GM18507 (cell line): ENCODE results near the gene TMEM198.

Experiments
- DNase-seq: peaks from one replicate; pipeline ENCODE4 v3.0.0; 2011; ENCODE audit warnings: low read depth; ENCODE audit not compliant: insufficient read length; ENCODE audit errors: extremely low spot score
- FAIRE-seq: peaks from 2 replicates; lab custom pipeline; 2011; peaks lifted over from hg19 to GRCh38; lab: Jason Lieb, UNC

The TMEM198 gene

GRCh38 chr2:219572237-219573001, 28.6 kb downstream of the TMEM198 start, which contains the start of gene INHA:
TSS of gene INHA (plus strand) at chr2:219572310. CDS start at chr2:219572375, 65 bp downstream.
- FAIRE-seq, result no peak
- DNase-seq, result no peak

- no peak for DNase-seq
- FAIRE-seq, result no peak
Observed at GRCh38 chr2:219573166-219573565, 29.3 kb downstream of the TMEM198 start.

GRCh38 chr2:219574484-219575311, 30.9 kb downstream of the TMEM198 start:
- DNase-seq (no peak), FAIRE-seq (no peak)

- FAIRE-seq (no peak), DNase-seq (no peak)
Observed at GRCh38 chr2:219575566-219576504, 32.0 kb downstream of the TMEM198 start.

- FAIRE-seq, result no peak
- no peak for DNase-seq
Observed at GRCh38 chr2:219576505-219577388, 32.9 kb downstream of the TMEM198 start.

- no peak for FAIRE-seq
- no peak for DNase-seq
Observed at GRCh38 chr2:219578811-219579613, 35.2 kb downstream of the TMEM198 start.

- DNase-seq, result no peak
- no peak for FAIRE-seq
Observed at GRCh38 chr2:219581346-219581745, 37.5 kb downstream of the TMEM198 start.

GRCh38 chr2:219591091-219591490, 47.3 kb downstream of the TMEM198 start:
- no peak for FAIRE-seq
- DNase-seq, result no peak

GRCh38 chr2:219592736-219593135, 48.9 kb downstream of the TMEM198 start:
- FAIRE-seq (no peak), DNase-seq (no peak)

- DNase-seq, result no peak
- FAIRE-seq, result no peak
Observed at GRCh38 chr2:219593154-219593553, 49.3 kb downstream of the TMEM198 start.

GRCh38 chr2:219595256-219595655, 51.4 kb downstream of the TMEM198 start:
- DNase-seq, result no peak
- FAIRE-seq, result no peak

GRCh38 chr2:219596954-219597551, 53.2 kb downstream of the TMEM198 start:
- FAIRE-seq (no peak), DNase-seq (no peak)

- DNase-seq (peak; percentile 97), FAIRE-seq (peak; percentile 97)
Observed at GRCh38 chr2:219597552-219598307, 53.9 kb downstream of the TMEM198 start, which contains the start of gene STK11IP. TSS of gene STK11IP (plus strand) at chr2:219597857. CDS start at chr2:219598120, 263 bp downstream.

GRCh38 chr2:219598308-219599078, 54.7 kb downstream of the TMEM198 start:
- FAIRE-seq, result no peak
- no peak for DNase-seq
